ENCODE data around the gene BRAF. TPM values are rescaled to one million over a fixed set of nuclear protein-coding genes. Genes with fewer than 3 reads are reported as not detected.
A peak's percentile ranks its signal among the peaks of the same experiment; 100 is the strongest.
"Not testable (repeated sequence)": the region's sequence is repeated elsewhere in the genome, so short reads cannot be mapped to it uniquely, and the experiment has no call there.

Gene BRAF
- polyA plus RNA-seq, 4 donors: 1.6 to 27.2 (median 4.3) TPM

- not testable (repeated sequence) for H3K9me3 ChIP-seq (ENCODE audit: control insufficient read depth in 2 of 2, insufficient read depth in 1 of 2, low read depth in 1 of 2, low read length in 1 of 2); H3K4me3 ChIP-seq (ENCODE audit: low read depth in 1 of 3, low read length in 3 of 3); H3K4me1 ChIP-seq (ENCODE audit: control insufficient read depth in 3 of 3, insufficient read depth in 2 of 3, low read depth in 1 of 3, low read length in 2 of 3); FAIRE-seq; DNase-seq; H3K27me3 ChIP-seq (ENCODE audit: control insufficient read depth in 3 of 3, insufficient read depth in 3 of 3, low read length in 3 of 3); H3K36me3 ChIP-seq (ENCODE audit: control insufficient read depth in 3 of 3, insufficient read depth in 2 of 3, low read depth in 1 of 3, low read length in 3 of 3); H3K27ac ChIP-seq (ENCODE audit: low read depth in 1 of 3, low read length in 2 of 3)
- 86 to 95% (median 95%) methylated on average over 2 of the region's 4 CpGs for WGBS, 3 donors
Observed at GRCh38 chr7:140743255-140743654, 181.5 kb downstream of the BRAF start.

- Histone ChIP-seq H3K36me3 (ENCODE audit: control insufficient read depth in 3 of 3, insufficient read depth in 2 of 3, low read depth in 1 of 3, low read length in 3 of 3) (peaks cover 0 to 17% (median 10%) of the 10 kb centered on the region in 3 donors), H3K9me3 (ENCODE audit: control insufficient read depth in 2 of 2, insufficient read depth in 1 of 2, low read depth in 1 of 2, low read length in 1 of 2) (no peaks in the 10 kb centered on the region), H3K4me1 (ENCODE audit: control insufficient read depth in 3 of 3, insufficient read depth in 2 of 3, low read depth in 1 of 3, low read length in 2 of 3) (no peaks in the 10 kb centered on the region), H3K27ac (ENCODE audit: low read depth in 1 of 3, low read length in 2 of 3) (no peak overlapping the region), H3K4me3 (ENCODE audit: low read depth in 1 of 3, low read length in 3 of 3) (no peak overlapping the region), H3K27me3 (ENCODE audit: control insufficient read depth in 3 of 3, insufficient read depth in 3 of 3, low read length in 3 of 3) (no peaks in the 10 kb centered on the region)
- FAIRE-seq (no peak), DNase-seq (no peak)
Observed at GRCh38 chr7:140738280-140738679, 186.4 kb downstream of the BRAF start.

GRCh38 chr7:140734729-140735128 is 190.0 kb downstream of the BRAF start:
- no peaks in the 10 kb centered on the region for H3K4me1 ChIP-seq (ENCODE audit: control insufficient read depth in 3 of 3, insufficient read depth in 2 of 3, low read depth in 1 of 3, low read length in 2 of 3)
- WGBS, 3 donors: 97 to 100% (median 100%) methylated on average over 2 of the region's 2 CpGs
- H3K27me3 ChIP-seq (ENCODE audit: control insufficient read depth in 3 of 3, insufficient read depth in 3 of 3, low read length in 3 of 3): no peaks in the 10 kb centered on the region
- peaks cover 0 to 21% (median 9%) of the 10 kb centered on the region in 3 donors for H3K36me3 ChIP-seq (ENCODE audit: control insufficient read depth in 3 of 3, insufficient read depth in 2 of 3, low read depth in 1 of 3, low read length in 3 of 3)
- no peak overlapping the region for H3K27ac ChIP-seq (ENCODE audit: low read depth in 1 of 3, low read length in 2 of 3)
- DNase-seq: no peak
- H3K4me3 ChIP-seq (ENCODE audit: low read depth in 1 of 3, low read length in 3 of 3): no peak overlapping the region
- H3K9me3 ChIP-seq (ENCODE audit: control insufficient read depth in 2 of 2, insufficient read depth in 1 of 2, low read depth in 1 of 2, low read length in 1 of 2): no peaks in the 10 kb centered on the region
- no peak for FAIRE-seq

GRCh38 chr7:140734096-140734495 is 190.6 kb downstream of the BRAF start:
- no peaks in the 10 kb centered on the region for H3K9me3 ChIP-seq (ENCODE audit: control insufficient read depth in 2 of 2, insufficient read depth in 1 of 2, low read depth in 1 of 2, low read length in 1 of 2)
- no peak overlapping the region for H3K27ac ChIP-seq (ENCODE audit: low read depth in 1 of 3, low read length in 2 of 3)
- DNase-seq (no peak), FAIRE-seq (no peak)
- H3K4me3 ChIP-seq (ENCODE audit: low read depth in 1 of 3, low read length in 3 of 3): no peak overlapping the region
- no peaks in the 10 kb centered on the region for H3K27me3 ChIP-seq (ENCODE audit: control insufficient read depth in 3 of 3, insufficient read depth in 3 of 3, low read length in 3 of 3)
- H3K36me3 ChIP-seq (ENCODE audit: control insufficient read depth in 3 of 3, insufficient read depth in 2 of 3, low read depth in 1 of 3, low read length in 3 of 3): peaks cover 0 to 23% (median 7%) of the 10 kb centered on the region in 3 donors
- 75 to 91% (median 87%) methylated on average over 2 of the region's 2 CpGs for WGBS, 3 donors
- no peaks in the 10 kb centered on the region for H3K4me1 ChIP-seq (ENCODE audit: control insufficient read depth in 3 of 3, insufficient read depth in 2 of 3, low read depth in 1 of 3, low read length in 2 of 3)

GRCh38 chr7:140732416-140732815 is 192.3 kb downstream of the BRAF start:
- FAIRE-seq (no peak), DNase-seq (no peak)

GRCh38 chr7:140726281-140726680 is 198.4 kb downstream of the BRAF start:
- FAIRE-seq (no peak), DNase-seq (peak in 1 of 2 donors; percentile 10)

More at GRCh38 chr7:140732416-140732815, 192.3 kb downstream of the BRAF start:
- H3K9me3 ChIP-seq (ENCODE audit: control insufficient read depth in 2 of 2, insufficient read depth in 1 of 2, low read depth in 1 of 2, low read length in 1 of 2): no peaks in the 10 kb centered on the region
- no peak overlapping the region for H3K4me3 ChIP-seq (ENCODE audit: low read depth in 1 of 3, low read length in 3 of 3)
- H3K4me1 ChIP-seq (ENCODE audit: control insufficient read depth in 3 of 3, insufficient read depth in 2 of 3, low read depth in 1 of 3, low read length in 2 of 3): no peaks in the 10 kb centered on the region
- no peaks in the 10 kb centered on the region for H3K27me3 ChIP-seq (ENCODE audit: control insufficient read depth in 3 of 3, insufficient read depth in 3 of 3, low read length in 3 of 3)
- 95 to 97% (median 97%) methylated on average over 2 of the region's 2 CpGs for WGBS, 3 donors
- no peak overlapping the region for H3K27ac ChIP-seq (ENCODE audit: low read depth in 1 of 3, low read length in 2 of 3)
- H3K36me3 ChIP-seq (ENCODE audit: control insufficient read depth in 3 of 3, insufficient read depth in 2 of 3, low read depth in 1 of 3, low read length in 3 of 3): peaks cover 0 to 20% (median 2%) of the 10 kb centered on the region in 3 donors

GRCh38 chr7:140724706-140725105 is 200.0 kb downstream of the BRAF start:
- Histone ChIP-seq H3K27ac (ENCODE audit: low read depth in 1 of 3, low read length in 2 of 3) (no peak overlapping the region), H3K27me3 (ENCODE audit: control insufficient read depth in 3 of 3, insufficient read depth in 3 of 3, low read length in 3 of 3) (no peaks in the 10 kb centered on the region), H3K36me3 (ENCODE audit: control insufficient read depth in 3 of 3, insufficient read depth in 2 of 3, low read depth in 1 of 3, low read length in 3 of 3) (peaks cover 0 to 16% (median 4%) of the 10 kb centered on the region in 3 donors), H3K4me3 (ENCODE audit: low read depth in 1 of 3, low read length in 3 of 3) (no peak overlapping the region), H3K4me1 (ENCODE audit: control insufficient read depth in 3 of 3, insufficient read depth in 2 of 3, low read depth in 1 of 3, low read length in 2 of 3) (no peaks in the 10 kb centered on the region), H3K9me3 (ENCODE audit: control insufficient read depth in 2 of 2, insufficient read depth in 1 of 2, low read depth in 1 of 2, low read length in 1 of 2) (no peaks in the 10 kb centered on the region)
- WGBS, 3 donors: 91 to 100% (median 97%) methylated on average over 1 of the region's 1 CpG
- FAIRE-seq: no peak
- no peak for DNase-seq

More at GRCh38 chr7:140726281-140726680, 198.4 kb downstream of the BRAF start:
- Histone ChIP-seq H3K36me3 (ENCODE audit: control insufficient read depth in 3 of 3, insufficient read depth in 2 of 3, low read depth in 1 of 3, low read length in 3 of 3) (peaks cover 0 to 20% (median 4%) of the 10 kb centered on the region in 3 donors), H3K9me3 (ENCODE audit: control insufficient read depth in 2 of 2, insufficient read depth in 1 of 2, low read depth in 1 of 2, low read length in 1 of 2) (no peaks in the 10 kb centered on the region), H3K4me1 (ENCODE audit: control insufficient read depth in 3 of 3, insufficient read depth in 2 of 3, low read depth in 1 of 3, low read length in 2 of 3) (no peaks in the 10 kb centered on the region), H3K4me3 (ENCODE audit: low read depth in 1 of 3, low read length in 3 of 3) (no peak overlapping the region), H3K27me3 (ENCODE audit: control insufficient read depth in 3 of 3, insufficient read depth in 3 of 3, low read length in 3 of 3) (no peaks in the 10 kb centered on the region), H3K27ac (ENCODE audit: low read depth in 1 of 3, low read length in 2 of 3) (no peak overlapping the region)
- 82 to 92% (median 82%) methylated on average over 2 of the region's 2 CpGs for WGBS, 3 donors

GRCh38 chr7:140723574-140723973 is 201.2 kb downstream of the BRAF start:
- Histone ChIP-seq H3K27ac (ENCODE audit: low read depth in 1 of 3, low read length in 2 of 3) (no peak overlapping the region), H3K4me3 (ENCODE audit: low read depth in 1 of 3, low read length in 3 of 3) (no peak overlapping the region), H3K36me3 (ENCODE audit: control insufficient read depth in 3 of 3, insufficient read depth in 2 of 3, low read depth in 1 of 3, low read length in 3 of 3) (peaks cover 0 to 11% (median 4%) of the 10 kb centered on the region in 3 donors), H3K4me1 (ENCODE audit: control insufficient read depth in 3 of 3, insufficient read depth in 2 of 3, low read depth in 1 of 3, low read length in 2 of 3) (no peaks in the 10 kb centered on the region), H3K9me3 (ENCODE audit: control insufficient read depth in 2 of 2, insufficient read depth in 1 of 2, low read depth in 1 of 2, low read length in 1 of 2) (no peaks in the 10 kb centered on the region), H3K27me3 (ENCODE audit: control insufficient read depth in 3 of 3, insufficient read depth in 3 of 3, low read length in 3 of 3) (no peaks in the 10 kb centered on the region)
- no peak for FAIRE-seq
- no peak for DNase-seq
- WGBS, 3 donors: 85 to 91% (median 86%) methylated on average over 3 of the region's 3 CpGs

GRCh38 chr7:140723006-140723405 is 201.7 kb downstream of the BRAF start:
- WGBS, 3 donors: 81 to 93% (median 90%) methylated on average over 6 of the region's 6 CpGs
- Histone ChIP-seq H3K36me3 (ENCODE audit: control insufficient read depth in 3 of 3, insufficient read depth in 2 of 3, low read depth in 1 of 3, low read length in 3 of 3) (peaks cover 0 to 11% (median 4%) of the 10 kb centered on the region in 3 donors), H3K4me3 (ENCODE audit: low read depth in 1 of 3, low read length in 3 of 3) (no peak overlapping the region), H3K27me3 (ENCODE audit: control insufficient read depth in 3 of 3, insufficient read depth in 3 of 3, low read length in 3 of 3) (no peaks in the 10 kb centered on the region), H3K27ac (ENCODE audit: low read depth in 1 of 3, low read length in 2 of 3) (no peak overlapping the region), H3K9me3 (ENCODE audit: control insufficient read depth in 2 of 2, insufficient read depth in 1 of 2, low read depth in 1 of 2, low read length in 1 of 2) (no peaks in the 10 kb centered on the region), H3K4me1 (ENCODE audit: control insufficient read depth in 3 of 3, insufficient read depth in 2 of 3, low read depth in 1 of 3, low read length in 2 of 3) (no peaks in the 10 kb centered on the region)
- FAIRE-seq (no peak), DNase-seq (no peak)
